ENCODE measurements around the gene ADORA1.

The ADORA1 gene

GRCh38 chr1:203099805-203100515 is 27.6 kb upstream of the ADORA1 start:
- no peak overlapping the region for H3K4me3 ChIP-seq (replicated peaks; ENCODE audit: low read depth, low read length)
- DNase-seq (ENCODE audit: extremely low read depth, low read depth), result no peak
- TF ChIP-seq, protein P1, sequence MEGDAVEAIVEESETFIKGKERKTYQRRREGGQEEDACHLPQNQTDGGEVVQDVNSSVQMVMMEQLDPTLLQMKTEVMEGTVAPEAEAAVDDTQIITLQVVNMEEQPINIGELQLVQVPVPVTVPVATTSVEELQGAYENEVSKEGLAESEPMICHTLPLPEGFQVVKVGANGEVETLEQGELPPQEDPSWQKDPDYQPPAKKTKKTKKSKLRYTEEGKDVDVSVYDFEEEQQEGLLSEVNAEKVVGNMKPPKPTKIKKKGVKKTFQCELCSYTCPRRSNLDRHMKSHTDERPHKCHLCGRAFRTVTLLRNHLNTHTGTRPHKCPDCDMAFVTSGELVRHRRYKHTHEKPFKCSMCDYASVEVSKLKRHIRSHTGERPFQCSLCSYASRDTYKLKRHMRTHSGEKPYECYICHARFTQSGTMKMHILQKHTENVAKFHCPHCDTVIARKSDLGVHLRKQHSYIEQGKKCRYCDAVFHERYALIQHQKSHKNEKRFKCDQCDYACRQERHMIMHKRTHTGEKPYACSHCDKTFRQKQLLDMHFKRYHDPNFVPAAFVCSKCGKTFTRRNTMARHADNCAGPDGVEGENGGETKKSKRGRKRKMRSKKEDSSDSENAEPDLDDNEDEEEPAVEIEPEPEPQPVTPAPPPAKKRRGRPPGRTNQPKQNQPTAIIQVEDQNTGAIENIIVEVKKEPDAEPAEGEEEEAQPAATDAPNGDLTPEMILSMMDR (IDR thresholded peaks at IDR 0.05; ENCODE audit: low read depth, low read length, missing control alignments), result no peak

DNA sequence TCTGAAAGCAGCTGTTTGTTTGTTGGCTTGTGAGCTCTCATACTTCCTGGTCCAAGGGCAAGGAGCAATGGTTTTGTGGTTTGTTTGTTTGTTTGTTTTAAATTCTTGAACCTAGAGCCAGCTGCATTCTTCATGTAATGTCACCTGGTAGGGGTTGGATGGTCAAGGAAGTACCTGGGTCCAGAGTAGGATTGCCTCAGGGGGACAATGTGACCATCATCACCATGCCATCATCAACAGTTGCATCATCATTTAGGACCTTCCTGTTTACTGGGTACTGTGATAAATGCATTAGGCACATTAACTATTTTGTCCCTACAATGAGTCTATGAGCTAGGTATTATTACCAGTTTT is 27.0 kb upstream of the ADORA1 start:
- no peak overlapping the region for H3K4me3 ChIP-seq (replicated peaks; ENCODE audit: low read depth, low read length)
- TF ChIP-seq, protein P1 (IDR thresholded peaks at IDR 0.05; ENCODE audit: low read depth, low read length, missing control alignments), result no peak
- no peak for DNase-seq (ENCODE audit: extremely low read depth, low read depth)

DNA sequence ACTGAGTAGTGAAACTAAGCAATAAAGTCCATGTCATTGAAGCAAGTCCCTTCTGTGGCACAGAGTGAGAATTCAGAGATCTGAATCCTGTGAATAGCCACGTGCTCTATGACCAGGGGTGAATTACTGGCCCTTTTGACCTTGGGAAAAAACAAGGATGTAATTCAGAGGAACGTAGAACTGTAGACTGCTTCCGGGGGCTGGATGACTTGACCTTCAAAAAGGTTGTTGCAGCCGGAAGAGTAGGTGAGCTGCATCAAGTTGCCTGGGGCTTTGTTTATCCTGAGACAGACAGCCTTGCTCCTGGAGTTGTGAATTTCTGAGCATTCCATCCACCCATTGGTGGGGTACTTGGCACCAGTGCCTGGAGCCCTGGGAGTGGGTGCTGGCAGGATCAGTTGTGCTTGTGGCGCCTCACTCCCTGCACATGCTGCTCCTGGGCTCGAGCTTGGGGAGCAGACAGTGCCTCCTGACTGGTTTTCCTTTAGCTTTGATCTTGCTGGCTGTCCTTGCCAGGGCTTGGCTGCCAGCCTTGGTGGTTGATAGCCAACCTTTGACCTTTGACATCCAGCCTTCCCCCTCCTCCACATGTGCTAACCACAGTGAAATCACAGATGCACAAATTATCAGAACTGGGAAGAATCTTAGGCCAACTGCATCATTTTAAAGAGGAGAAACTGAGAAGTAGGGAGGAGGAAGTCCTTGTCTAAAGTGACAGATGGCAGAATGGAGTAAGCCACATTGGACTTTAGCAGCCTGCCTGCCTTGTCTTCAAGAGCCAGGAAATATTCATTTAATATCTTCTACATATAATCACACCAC is 25.5 kb upstream of the ADORA1 start:
- TF ChIP-seq, protein P1 (IDR thresholded peaks at IDR 0.05; ENCODE audit: low read depth, low read length, missing control alignments), result no peak
- no peak for DNase-seq (ENCODE audit: extremely low read depth, low read depth)
- no peak overlapping the region for H3K4me3 ChIP-seq (replicated peaks; ENCODE audit: low read depth, low read length)

GRCh38 chr1:203103216-203103615 is 24.3 kb upstream of the ADORA1 start:
- DNase-seq (ENCODE audit: extremely low read depth, low read depth), result no peak
- H3K4me3 ChIP-seq (replicated peaks; ENCODE audit: low read depth, low read length), result no peak overlapping the region
- TF ChIP-seq, protein P1 (IDR thresholded peaks at IDR 0.05; ENCODE audit: low read depth, low read length, missing control alignments), result no peak

DNA sequence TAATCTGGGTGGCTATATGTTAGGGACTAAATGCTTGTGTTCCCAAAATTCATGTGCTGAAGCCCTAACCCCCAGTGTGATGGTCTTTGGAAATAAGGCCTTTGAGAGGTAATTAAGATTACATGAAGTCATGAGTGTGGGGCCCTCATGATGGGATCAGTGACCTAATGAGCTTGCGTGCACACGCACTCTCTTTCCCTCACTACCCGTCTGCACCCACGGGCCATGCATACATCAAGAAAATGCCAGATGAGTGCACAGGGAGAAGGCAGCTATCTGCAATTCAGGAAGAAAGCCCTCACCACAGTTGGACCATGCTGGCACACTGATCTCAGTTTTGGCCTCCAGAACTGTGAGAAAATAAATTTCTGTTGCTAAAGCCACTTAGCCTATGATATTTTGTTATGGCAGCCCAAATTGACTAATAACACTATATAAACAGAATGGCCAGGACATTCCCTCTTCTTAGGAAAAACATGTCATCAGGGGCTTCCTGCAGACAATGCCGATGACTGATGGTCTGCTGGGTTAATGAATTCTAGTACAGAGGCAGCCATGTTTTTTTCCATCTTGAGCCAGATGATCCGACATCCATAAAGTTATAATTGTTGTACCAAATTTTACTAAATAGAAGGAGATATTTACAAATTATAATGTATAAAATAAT is 23.6 kb upstream of the ADORA1 start:
- no peak overlapping the region for H3K4me3 ChIP-seq (replicated peaks; ENCODE audit: low read depth, low read length)
- no peak for DNase-seq (ENCODE audit: extremely low read depth, low read depth)
- TF ChIP-seq, protein P1 (IDR thresholded peaks at IDR 0.05; ENCODE audit: low read depth, low read length, missing control alignments), result no peak

DNA sequence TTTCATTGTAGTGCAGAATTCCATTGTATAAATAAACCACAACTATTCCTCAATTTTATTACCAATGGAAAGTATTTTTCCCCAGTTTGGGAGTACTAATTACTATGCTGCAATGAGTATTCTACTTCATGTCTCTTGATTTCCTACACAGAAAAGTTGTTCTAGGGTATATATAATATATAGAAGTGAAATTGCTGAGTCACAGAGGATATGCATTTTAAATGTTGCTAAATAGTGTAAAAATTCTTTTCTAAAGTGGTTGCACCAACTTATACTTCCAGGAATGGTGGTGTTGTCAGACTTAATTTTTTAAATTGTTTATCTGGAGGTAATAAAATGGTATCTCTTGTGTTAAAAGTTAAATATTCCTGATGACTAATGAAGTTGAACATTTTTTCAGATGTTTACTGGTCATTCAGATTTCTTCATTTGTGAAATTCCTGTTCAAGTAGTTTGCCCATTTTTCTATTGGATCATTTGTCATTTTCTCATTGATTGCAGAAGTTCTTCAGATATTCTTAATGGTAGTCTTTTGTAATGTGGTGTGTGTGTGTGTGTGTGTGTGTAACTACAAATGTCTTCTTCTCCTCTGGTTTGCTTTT is 22.6 kb upstream of the ADORA1 start:
- TF ChIP-seq, protein P1 (IDR thresholded peaks at IDR 0.05; ENCODE audit: low read depth, low read length, missing control alignments), result no peak
- no peak overlapping the region for H3K4me3 ChIP-seq (replicated peaks; ENCODE audit: low read depth, low read length)
- no peak for DNase-seq (ENCODE audit: extremely low read depth, low read depth)

All from HFF-Myc (cell line).